ENCODE measurements around the gene LLGL1. TPM values are rescaled to one million over a fixed set of nuclear protein-coding genes. Genes with fewer than 3 reads are reported as not detected.
"Not testable (repeated sequence)": the region's sequence is repeated elsewhere in the genome, so short reads cannot be mapped to it uniquely, and the experiment has no call there.

Gene LLGL1
- total and polyA plus RNA-seq, 10 donors = 2.9 to 23.4 (median 14.5) TPM

GRCh38 chr17:18205861-18206260 lies 19.6 kb upstream of the LLGL1 start:
- peaks cover 4 to 100% (median 78%) of the 10 kb centered on the region in 6 donors for H3K36me3 ChIP-seq
- peaks cover 0 to 7% (median 2%) of the 10 kb centered on the region in 6 donors for H3K4me1 ChIP-seq
- H3K4me3 ChIP-seq = no peak overlapping the region
- TF ChIP-seq CTCF (IDR thresholded peaks at IDR 0.05 in 8 of 11, conservative IDR thresholded peaks at IDR 0.05 in 3 of 11) (no peak), POLR2A (IDR thresholded peaks at IDR 0.05) (no peak), POLR2AphosphoS5 (IDR thresholded peaks at IDR 0.05) (no peak)
- H3K27me3 ChIP-seq (replicated peaks in 1 of 7) = no peaks in the 10 kb centered on the region
- intact Hi-C loops (cut with DNase I; ENCODE audit: low total_unique reads) = no loop called here
- DNase-seq = no peak
- no peaks in the 10 kb centered on the region for H3K9me3 ChIP-seq
- H3K27ac ChIP-seq = no peak overlapping the region
- 95 to 98% (median 96%) methylated on average over 2 of the region's 2 CpGs for WGBS, 5 donors

- no peaks in the 10 kb centered on the region for H3K27me3 ChIP-seq (replicated peaks in 1 of 7)
- no peaks in the 10 kb centered on the region for H3K9me3 ChIP-seq
- peaks cover 0 to 3% (median 0%) of the 10 kb centered on the region in 6 donors for H3K4me1 ChIP-seq
- no peak overlapping the region for H3K4me3 ChIP-seq
- intact Hi-C loops (cut with DNase I; ENCODE audit: low total_unique reads) = no loop called here
- TF ChIP-seq POLR2AphosphoS5 (IDR thresholded peaks at IDR 0.05) (no peak), CTCF (IDR thresholded peaks at IDR 0.05 in 8 of 11, conservative IDR thresholded peaks at IDR 0.05 in 3 of 11) (no peak)
- no peak for DNase-seq
- H3K36me3 ChIP-seq = peaks cover 4 to 99% (median 78%) of the 10 kb centered on the region in 6 donors
- H3K27ac ChIP-seq = no peak overlapping the region
These were observed 18.5 kb upstream of the LLGL1 start for GRCh38 chr17:18206962-18207361.

- intact Hi-C loops (cut with DNase I; ENCODE audit: low total_unique reads) = no loop called here
- H3K9me3 ChIP-seq = no peaks in the 10 kb centered on the region
- no peak for DNase-seq
- TF ChIP-seq POLR2AphosphoS5 (IDR thresholded peaks at IDR 0.05) = no peak
- TF ChIP-seq CTCF (IDR thresholded peaks at IDR 0.05 in 8 of 11, conservative IDR thresholded peaks at IDR 0.05 in 3 of 11) = no peak
- TF ChIP-seq POLR2A (IDR thresholded peaks at IDR 0.05) = no peak
- peaks cover 4 to 88% (median 71%) of the 10 kb centered on the region in 6 donors for H3K36me3 ChIP-seq
- peaks cover 0 to under 1% (median 0%) of the 10 kb centered on the region in 6 donors for H3K4me1 ChIP-seq
- H3K27ac ChIP-seq = no peak overlapping the region
- no peak overlapping the region for H3K4me3 ChIP-seq
- WGBS, 5 donors = 90 to 96% (median 94%) methylated on average over 19 of the region's 19 CpGs
- no peaks in the 10 kb centered on the region for H3K27me3 ChIP-seq (replicated peaks in 1 of 7)
These were observed 17.3 kb upstream of the LLGL1 start for GRCh38 chr17:18208092-18208491.

GRCh38 chr17:18213666-18214270 lies 11.7 kb upstream of the LLGL1 start:
- WGBS, 5 donors = 73 to 84% (median 81%) methylated on average over 7 of the region's 7 CpGs
- no peak overlapping the region for H3K4me3 ChIP-seq
- H3K4me1 ChIP-seq = peaks cover 0 to 17% (median 5%) of the 10 kb centered on the region in 6 donors
- H3K27me3 ChIP-seq (replicated peaks in 1 of 7) = no peaks in the 10 kb centered on the region
- no peak for TF ChIP-seq CTCF (IDR thresholded peaks at IDR 0.05 in 8 of 11, conservative IDR thresholded peaks at IDR 0.05 in 3 of 11)
- TF ChIP-seq POLR2AphosphoS5 (IDR thresholded peaks at IDR 0.05) = no peak
- no peak for TF ChIP-seq POLR2A (IDR thresholded peaks at IDR 0.05)
- H3K27ac ChIP-seq = no peak overlapping the region
- no peaks in the 10 kb centered on the region for H3K9me3 ChIP-seq
- H3K36me3 ChIP-seq = peaks cover 4 to 31% (median 27%) of the 10 kb centered on the region in 6 donors
- DNase-seq = no peak
- intact Hi-C loops (cut with DNase I; ENCODE audit: low total_unique reads) = no loop called here

GRCh38 chr17:18216906-18217305 lies 8.5 kb upstream of the LLGL1 start:
- H3K4me1 ChIP-seq = peaks cover 0 to 20% (median 9%) of the 10 kb centered on the region in 6 donors
- intact Hi-C loops (cut with DNase I; ENCODE audit: low total_unique reads) = loop anchor here (5.0 kb wide), 1 partner anchor 75 kb away; no protein-coding TSS in a partner anchor
- not testable (repeated sequence) for H3K36me3 ChIP-seq; H3K27ac ChIP-seq; H3K9me3 ChIP-seq; DNase-seq; H3K4me3 ChIP-seq; H3K27me3 ChIP-seq (replicated peaks in 1 of 7)
- WGBS, 5 donors = 86 to 88% (median 87%) methylated on average over 11 of the region's 11 CpGs
